ENCODE results near the gene CTSW.
"Not testable (repeated sequence)": the region's sequence is repeated elsewhere in the genome, so short reads cannot be mapped to it uniquely, and the experiment has no call there.

Gene CTSW

DNA sequence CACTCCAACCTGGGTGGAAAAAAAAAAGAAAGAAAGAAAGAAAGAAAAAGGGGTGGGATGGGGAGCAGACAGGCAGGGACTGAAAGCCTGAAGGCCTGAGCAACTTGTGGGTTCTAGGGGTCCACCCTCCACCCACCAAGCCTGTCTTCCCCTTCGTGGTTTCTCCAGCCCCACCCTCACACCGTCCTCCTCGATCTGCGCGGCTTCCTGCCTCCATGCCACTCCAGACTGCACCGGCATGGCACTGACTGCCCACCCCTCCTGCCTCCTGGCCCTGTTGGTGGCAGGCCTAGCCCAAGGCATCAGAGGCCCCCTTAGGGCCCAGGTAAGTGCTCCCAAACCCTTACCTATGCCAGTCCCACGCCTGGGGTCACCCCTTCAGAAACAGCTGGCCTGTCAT is at the start of gene CTSW:
Gene CTSW (plus strand): TSS at position 221 of the 400 bp plus-strand sequence. CDS start 18 bp downstream, at position 239.
- Histone ChIP-seq H3K4me3 (no peak within 1 kb of the TSS), H3K9me3 (no peaks in the 10 kb centered on the region), H3K27ac (no peak within 1 kb of the TSS), H3K27me3 (no peaks in the 10 kb centered on the region), H3K4me1 (peaks cover 0 to 5% (median 1%) of the 10 kb centered on the region in 4 donors), H3K36me3 (peaks cover 15 to 25% (median 16%) of the 10 kb centered on the region in 3 donors)
- intact Hi-C loops (cut with DNase I; ENCODE audit: low total_unique reads): no loop called here
- TF ChIP-seq CTCF (IDR thresholded peaks at IDR 0.05): no peak
- DNase-seq: peak in 1 of 2 donors; percentile 64

DNA sequence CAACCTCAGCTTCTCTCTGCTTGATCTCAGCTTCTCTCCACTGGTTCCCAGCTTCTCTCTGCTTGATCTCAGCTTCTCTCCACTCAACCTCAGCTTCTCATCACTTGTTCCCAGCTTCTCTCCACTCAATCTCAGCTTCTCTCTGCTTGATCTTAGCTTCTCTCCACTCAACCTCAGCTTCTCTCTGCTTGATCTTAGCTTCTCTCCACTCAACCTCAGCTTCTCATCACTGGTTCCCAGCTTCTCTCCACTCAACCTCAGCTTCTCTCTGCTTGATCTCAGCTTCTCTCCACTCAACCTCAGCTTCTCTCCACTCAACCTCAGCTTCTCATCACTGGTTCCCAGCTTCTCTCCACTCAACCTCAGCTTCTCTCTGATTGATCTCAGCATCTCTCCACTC is 47.4 kb upstream of the CTSW start:
- H3K27ac ChIP-seq; H3K4me3 ChIP-seq; intact Hi-C loops (cut with DNase I; ENCODE audit: low total_unique reads); H3K27me3 ChIP-seq; H3K36me3 ChIP-seq; H3K9me3 ChIP-seq: not testable (repeated sequence)
- peaks cover 0 to 16% (median 9%) of the 10 kb centered on the region in 4 donors for H3K4me1 ChIP-seq
- peak in 1 of 2 donors; percentile 10 for DNase-seq

DNA sequence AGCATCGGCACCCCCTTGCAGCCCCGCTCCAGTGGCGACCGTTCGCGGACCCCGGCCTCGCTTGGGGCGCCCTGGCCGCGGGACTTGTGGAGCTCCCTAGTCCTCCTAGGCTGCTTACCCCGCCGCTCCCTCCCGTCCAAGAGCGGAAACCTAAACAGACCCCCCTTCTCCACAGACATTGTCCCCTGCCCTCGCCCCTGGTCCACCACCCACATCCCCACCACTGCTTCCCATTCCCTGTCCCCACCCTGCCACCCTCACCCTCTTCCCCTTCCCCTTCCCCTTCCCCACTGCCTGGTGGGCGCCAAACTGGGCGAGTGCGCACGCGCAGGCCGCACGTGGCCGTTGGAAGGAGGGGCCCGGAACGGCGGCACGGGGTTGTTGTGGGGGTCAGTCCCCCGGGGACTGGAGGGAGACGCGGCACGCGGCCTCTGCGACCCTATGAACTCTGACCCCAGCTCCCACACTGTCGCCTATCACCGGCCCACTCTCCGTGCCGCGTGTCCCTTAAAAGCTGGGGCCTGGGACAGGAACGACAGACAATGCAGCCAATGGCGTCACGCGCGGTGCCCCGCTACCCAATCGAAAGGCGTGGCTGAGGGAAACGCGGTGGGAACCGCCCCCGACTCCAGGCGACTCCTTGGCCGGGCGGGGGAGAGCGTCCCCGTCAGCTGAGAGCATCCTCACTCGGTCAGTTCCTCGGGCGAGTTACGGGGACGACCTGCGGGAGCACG is 46.2 kb upstream of the CTSW start, which contains the start of gene SNX32:
Gene SNX32 (plus strand): TSS at position 667 of the 734 bp plus-strand sequence. CDS start 103 bp downstream, outside the sequence.
- intact Hi-C loops (cut with DNase I; ENCODE audit: low total_unique reads): no loop called here
- H3K27me3 ChIP-seq: no peaks in the 10 kb centered on the region
- H3K4me1 ChIP-seq: peaks cover 0 to 16% (median 9%) of the 10 kb centered on the region in 4 donors
- TF ChIP-seq CTCF (IDR thresholded peaks at IDR 0.05): no peak
- DNase-seq: peak; percentile 95 to 97
- H3K9me3 ChIP-seq: no peaks in the 10 kb centered on the region
- peak within 1 kb of the TSS; percentile 25 to 37 for H3K27ac ChIP-seq
- peak within 1 kb of the TSS; percentile 57 to 66 for H3K4me3 ChIP-seq
- no peaks in the 10 kb centered on the region for H3K36me3 ChIP-seq

DNA sequence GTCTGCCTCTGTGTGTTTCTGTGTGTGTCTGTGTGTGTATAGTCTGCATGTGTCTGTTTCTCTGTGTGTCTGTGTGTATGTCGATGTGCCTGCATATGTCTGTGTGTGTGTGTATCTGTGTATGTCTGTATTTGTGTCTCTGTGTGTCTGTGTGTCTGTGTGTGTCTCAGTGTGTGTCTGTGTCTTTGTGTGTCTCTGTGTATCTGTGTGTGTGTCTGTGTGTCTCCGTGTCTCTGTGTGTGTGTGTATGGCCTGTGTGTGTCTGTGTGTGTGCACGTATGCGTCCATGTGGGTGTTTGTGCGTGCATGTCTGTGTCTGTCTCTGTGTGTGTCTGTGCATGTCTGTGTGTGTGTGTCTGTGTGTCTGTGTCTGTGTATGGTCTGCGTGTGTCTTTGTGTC is 45.4 kb upstream of the CTSW start:
- peak in 1 of 2 donors; percentile 21 for DNase-seq
- H3K4me3 ChIP-seq: peak overlapping the region; percentile 57 to 66
- H3K27ac ChIP-seq: peak overlapping the region in 1 of 2 donors; percentile 4
- no peak for TF ChIP-seq CTCF (IDR thresholded peaks at IDR 0.05)
- no peaks in the 10 kb centered on the region for H3K9me3 ChIP-seq
- H3K36me3 ChIP-seq: no peaks in the 10 kb centered on the region
- peaks cover 0 to 16% (median 9%) of the 10 kb centered on the region in 4 donors for H3K4me1 ChIP-seq
- H3K27me3 ChIP-seq: no peaks in the 10 kb centered on the region
- intact Hi-C loops (cut with DNase I; ENCODE audit: low total_unique reads): no loop called here

DNA sequence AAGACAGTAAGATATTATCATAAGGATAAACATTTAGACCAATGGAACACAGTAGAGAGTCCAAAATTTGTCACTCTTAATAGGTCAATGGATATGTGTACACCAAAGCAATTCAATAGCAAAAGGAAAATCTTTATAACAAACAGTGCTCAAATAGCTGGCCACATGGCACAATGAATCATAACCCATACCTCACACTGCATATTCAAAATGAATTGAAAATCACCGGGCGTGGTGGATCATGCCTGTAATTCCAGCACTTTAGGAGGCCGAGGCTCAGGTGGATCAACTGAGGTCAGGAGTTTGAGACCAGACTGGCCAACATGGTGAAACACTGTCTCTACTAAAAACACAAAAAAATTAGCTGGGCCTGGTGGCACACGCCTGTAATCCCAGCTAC is 37.5 kb upstream of the CTSW start:
- H3K4me1 ChIP-seq: no peaks in the 10 kb centered on the region
- intact Hi-C loops (cut with DNase I; ENCODE audit: low total_unique reads): no loop called here
- no peak overlapping the region for H3K27ac ChIP-seq
- no peak for TF ChIP-seq CTCF (IDR thresholded peaks at IDR 0.05)
- H3K9me3 ChIP-seq: no peaks in the 10 kb centered on the region
- no peaks in the 10 kb centered on the region for H3K27me3 ChIP-seq
- no peaks in the 10 kb centered on the region for H3K36me3 ChIP-seq
- DNase-seq: no peak
- no peak overlapping the region for H3K4me3 ChIP-seq

- no peaks in the 10 kb centered on the region for H3K36me3 ChIP-seq
- no peak for TF ChIP-seq CTCF (IDR thresholded peaks at IDR 0.05)
- H3K27ac ChIP-seq: no peak overlapping the region
- no peak for DNase-seq
- no peaks in the 10 kb centered on the region for H3K9me3 ChIP-seq
- no peak overlapping the region for H3K4me3 ChIP-seq
- no peaks in the 10 kb centered on the region for H3K4me1 ChIP-seq
- intact Hi-C loops (cut with DNase I; ENCODE audit: low total_unique reads): no loop called here
- H3K27me3 ChIP-seq: no peaks in the 10 kb centered on the region
Measured at GRCh38 chr11:65843811-65844210, 35.8 kb upstream of the CTSW start.

Measured in tibial artery (tissue), 4 donors.